ENCODE data around the gene PTPRG. TPM values are rescaled to one million over a fixed set of nuclear protein-coding genes. Genes with fewer than 3 reads are reported as not detected.
A peak's percentile ranks its signal among the peaks of the same experiment; 100 is the strongest.

The PTPRG gene
- total and polyA plus RNA-seq, 2 experiments from 2014 or later = 24.4 to 131 TPM

DNA sequence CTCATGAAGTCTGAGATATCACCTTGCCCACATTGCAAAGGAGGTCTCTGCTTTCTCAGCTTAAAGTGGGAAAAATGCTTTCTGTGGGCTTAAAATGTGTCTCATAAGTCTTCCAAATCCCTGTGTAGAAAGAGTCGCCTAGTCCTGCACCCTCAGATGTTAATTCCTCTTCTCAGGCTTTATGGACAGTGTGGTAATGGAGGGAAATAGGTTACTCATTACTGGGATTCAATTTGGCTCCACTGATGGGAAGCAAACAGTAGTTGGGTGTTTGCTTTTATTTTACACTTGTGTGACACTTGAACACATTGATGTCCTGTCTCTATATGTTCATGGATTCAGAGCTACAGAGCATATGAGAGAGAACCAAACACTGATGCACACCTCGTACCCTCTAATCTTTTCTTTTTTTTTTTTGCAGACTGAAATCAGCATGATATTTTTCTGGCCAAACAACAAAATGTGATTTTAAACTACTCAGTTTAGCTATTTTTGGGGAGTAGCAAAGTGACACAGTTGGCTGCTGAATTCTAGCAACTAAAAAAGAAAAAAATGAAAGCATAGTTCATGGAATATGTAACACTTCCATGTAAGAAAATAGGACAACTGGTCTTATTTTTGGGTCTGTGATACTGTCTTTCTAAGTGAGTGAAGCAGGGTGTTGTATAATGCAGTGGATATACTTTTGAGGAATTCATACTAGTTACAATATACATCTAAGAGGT, 8.6 kb downstream of the PTPRG start:
- no peak overlapping the region for H3K4me3 ChIP-seq
- H3K4me3 Mint-ChIP-seq = no peak overlapping the region
- peaks cover 100% of the 10 kb centered on the region for H3K79me2 ChIP-seq (replicated peaks; ENCODE audit: insufficient read depth)
- H3K4me1 ChIP-seq (ENCODE audit: insufficient read depth) = peaks cover 81% of the 10 kb centered on the region
- H3K4me2 ChIP-seq = no peak overlapping the region
- H3K27me3 ChIP-seq (ENCODE audit: insufficient read depth) = no peaks in the 10 kb centered on the region
- ATAC-seq = no peak
- H3K27me3 Mint-ChIP-seq (ENCODE audit: insufficient read depth, low read depth, poor library complexity) = peaks cover 20% of the 10 kb centered on the region
- TF ChIP-seq, protein P1, sequence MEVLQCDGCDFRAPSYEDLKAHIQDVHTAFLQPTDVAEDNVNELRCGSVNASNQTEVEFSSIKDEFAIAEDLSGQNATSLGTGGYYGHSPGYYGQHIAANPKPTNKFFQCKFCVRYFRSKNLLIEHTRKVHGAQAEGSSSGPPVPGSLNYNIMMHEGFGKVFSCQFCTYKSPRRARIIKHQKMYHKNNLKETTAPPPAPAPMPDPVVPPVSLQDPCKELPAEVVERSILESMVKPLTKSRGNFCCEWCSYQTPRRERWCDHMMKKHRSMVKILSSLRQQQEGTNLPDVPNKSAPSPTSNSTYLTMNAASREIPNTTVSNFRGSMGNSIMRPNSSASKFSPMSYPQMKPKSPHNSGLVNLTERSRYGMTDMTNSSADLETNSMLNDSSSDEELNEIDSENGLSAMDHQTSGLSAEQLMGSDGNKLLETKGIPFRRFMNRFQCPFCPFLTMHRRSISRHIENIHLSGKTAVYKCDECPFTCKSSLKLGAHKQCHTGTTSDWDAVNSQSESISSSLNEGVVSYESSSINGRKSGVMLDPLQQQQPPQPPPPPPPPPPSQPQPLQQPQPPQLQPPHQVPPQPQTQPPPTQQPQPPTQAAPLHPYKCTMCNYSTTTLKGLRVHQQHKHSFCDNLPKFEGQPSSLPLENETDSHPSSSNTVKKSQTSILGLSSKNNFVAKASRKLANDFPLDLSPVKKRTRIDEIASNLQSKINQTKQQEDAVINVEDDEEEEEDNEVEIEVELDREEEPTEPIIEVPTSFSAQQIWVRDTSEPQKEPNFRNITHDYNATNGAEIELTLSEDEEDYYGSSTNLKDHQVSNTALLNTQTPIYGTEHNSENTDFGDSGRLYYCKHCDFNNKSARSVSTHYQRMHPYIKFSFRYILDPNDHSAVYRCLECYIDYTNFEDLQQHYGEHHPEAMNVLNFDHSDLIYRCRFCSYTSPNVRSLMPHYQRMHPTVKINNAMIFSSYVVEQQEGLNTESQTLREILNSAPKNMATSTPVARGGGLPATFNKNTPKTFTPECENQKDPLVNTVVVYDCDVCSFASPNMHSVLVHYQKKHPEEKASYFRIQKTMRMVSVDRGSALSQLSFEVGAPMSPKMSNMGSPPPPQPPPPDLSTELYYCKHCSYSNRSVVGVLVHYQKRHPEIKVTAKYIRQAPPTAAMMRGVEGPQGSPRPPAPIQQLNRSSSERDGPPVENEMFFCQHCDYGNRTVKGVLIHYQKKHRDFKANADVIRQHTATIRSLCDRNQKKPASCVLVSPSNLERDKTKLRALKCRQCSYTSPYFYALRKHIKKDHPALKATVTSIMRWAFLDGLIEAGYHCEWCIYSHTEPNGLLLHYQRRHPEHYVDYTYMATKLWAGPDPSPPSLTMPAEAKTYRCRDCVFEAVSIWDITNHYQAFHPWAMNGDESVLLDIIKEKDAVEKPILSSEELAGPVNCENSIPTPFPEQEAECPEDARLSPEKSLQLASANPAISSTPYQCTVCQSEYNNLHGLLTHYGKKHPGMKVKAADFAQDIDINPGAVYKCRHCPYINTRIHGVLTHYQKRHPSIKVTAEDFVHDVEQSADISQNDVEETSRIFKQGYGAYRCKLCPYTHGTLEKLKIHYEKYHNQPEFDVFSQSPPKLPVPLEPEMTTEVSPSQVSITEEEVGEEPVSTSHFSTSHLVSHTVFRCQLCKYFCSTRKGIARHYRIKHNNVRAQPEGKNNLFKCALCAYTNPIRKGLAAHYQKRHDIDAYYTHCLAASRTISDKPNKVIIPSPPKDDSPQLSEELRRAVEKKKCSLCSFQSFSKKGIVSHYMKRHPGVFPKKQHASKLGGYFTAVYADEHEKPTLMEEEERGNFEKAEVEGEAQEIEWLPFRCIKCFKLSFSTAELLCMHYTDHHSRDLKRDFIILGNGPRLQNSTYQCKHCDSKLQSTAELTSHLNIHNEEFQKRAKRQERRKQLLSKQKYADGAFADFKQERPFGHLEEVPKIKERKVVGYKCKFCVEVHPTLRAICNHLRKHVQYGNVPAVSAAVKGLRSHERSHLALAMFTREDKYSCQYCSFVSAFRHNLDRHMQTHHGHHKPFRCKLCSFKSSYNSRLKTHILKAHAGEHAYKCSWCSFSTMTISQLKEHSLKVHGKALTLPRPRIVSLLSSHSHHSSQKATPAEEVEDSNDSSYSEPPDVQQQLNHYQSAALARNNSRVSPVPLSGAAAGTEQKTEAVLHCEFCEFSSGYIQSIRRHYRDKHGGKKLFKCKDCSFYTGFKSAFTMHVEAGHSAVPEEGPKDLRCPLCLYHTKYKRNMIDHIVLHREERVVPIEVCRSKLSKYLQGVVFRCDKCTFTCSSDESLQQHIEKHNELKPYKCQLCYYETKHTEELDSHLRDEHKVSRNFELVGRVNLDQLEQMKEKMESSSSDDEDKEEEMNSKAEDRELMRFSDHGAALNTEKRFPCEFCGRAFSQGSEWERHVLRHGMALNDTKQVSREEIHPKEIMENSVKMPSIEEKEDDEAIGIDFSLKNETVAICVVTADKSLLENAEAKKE (CRISPR knock-in tag; IDR thresholded peaks at IDR 0.05) = no peak
- no peaks in the 10 kb centered on the region for H3F3A ChIP-seq (replicated peaks; ENCODE audit: low read depth)
- peaks cover 85% of the 10 kb centered on the region for H3K4me1 Mint-ChIP-seq
- peaks cover 49% of the 10 kb centered on the region for H3K36me3 Mint-ChIP-seq (ENCODE audit: low read depth)
- H3K9me2 ChIP-seq (ENCODE audit: insufficient read depth) = no peaks in the 10 kb centered on the region
- H4K20me1 ChIP-seq (replicated peaks; ENCODE audit: insufficient read depth) = peaks cover 85% of the 10 kb centered on the region
- no peak for DNase-seq (ENCODE audit: low spot score)
- peak overlapping the region; percentile 48; the same call in 1 of the 2 replicates for H3K27ac Mint-ChIP-seq
- H2AFZ ChIP-seq = no peak overlapping the region
- H3K27ac ChIP-seq (ENCODE audit: low read depth) = no peak overlapping the region
- no peaks in the 10 kb centered on the region; the same call in 1 of the 2 replicates for H3K36me3 ChIP-seq (ENCODE audit: insufficient read depth)
- H3K9me3 Mint-ChIP-seq = no peaks in the 10 kb centered on the region

DNA sequence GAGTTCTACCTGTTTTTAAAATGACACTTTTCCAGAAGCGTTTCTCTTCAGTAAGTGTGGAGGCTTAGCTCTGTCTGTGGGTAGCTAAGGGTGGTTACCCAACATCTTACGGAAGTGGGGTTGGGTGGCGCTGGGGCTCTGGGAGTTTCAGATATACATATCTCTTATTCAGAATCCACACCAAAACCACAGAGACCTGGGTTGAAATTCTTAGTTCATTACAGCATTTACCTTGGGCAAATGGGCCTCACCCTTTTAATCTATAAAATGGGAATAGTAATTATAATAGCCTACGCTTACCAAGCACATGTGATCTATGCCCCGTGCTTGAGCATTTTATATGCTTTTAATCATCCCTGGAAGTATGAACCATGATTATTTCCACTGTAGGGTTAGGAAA, 9.4 kb downstream of the PTPRG start:
- Mint-ChIP-seq H3K27ac (peak overlapping the region; percentile 24), H3K4me3 (no peak overlapping the region), H3K36me3 (ENCODE audit: low read depth) (peaks cover 43% of the 10 kb centered on the region), H3K27me3 (ENCODE audit: insufficient read depth, low read depth, poor library complexity) (peaks cover 16% of the 10 kb centered on the region), H3K9me3 (no peaks in the 10 kb centered on the region), H3K4me1 (peaks cover 82% of the 10 kb centered on the region)
- H3K4me1 ChIP-seq (ENCODE audit: insufficient read depth) = peaks cover 79% of the 10 kb centered on the region
- peak overlapping the region; percentile 70 for H3K4me2 ChIP-seq
- no peaks in the 10 kb centered on the region for H3F3A ChIP-seq (replicated peaks; ENCODE audit: low read depth)
- 0 out of 2 replicates have a peak overlapping the region, but pooled peaks have one; percentile 47 for H3K27ac ChIP-seq (ENCODE audit: low read depth)
- no peak for DNase-seq (ENCODE audit: low spot score)
- no peak overlapping the region for H2AFZ ChIP-seq
- no peaks in the 10 kb centered on the region for H3K9me2 ChIP-seq (ENCODE audit: insufficient read depth)
- H3K27me3 ChIP-seq (ENCODE audit: insufficient read depth) = no peaks in the 10 kb centered on the region
- peaks cover 79% of the 10 kb centered on the region for H4K20me1 ChIP-seq (replicated peaks; ENCODE audit: insufficient read depth)
- ATAC-seq = no peak
- no peaks in the 10 kb centered on the region; the same call in 1 of the 2 replicates for H3K36me3 ChIP-seq (ENCODE audit: insufficient read depth)
- H3K79me2 ChIP-seq (replicated peaks; ENCODE audit: insufficient read depth) = peaks cover 100% of the 10 kb centered on the region
- no peak overlapping the region for H3K4me3 ChIP-seq
- no peak for TF ChIP-seq JUNB (IDR thresholded peaks at IDR 0.05; ENCODE audit: unreplicated experiment)
- no peak for TF ChIP-seq STAT1 (IDR thresholded peaks at IDR 0.05; ENCODE audit: unreplicated experiment)
- TF ChIP-seq NANOG (IDR thresholded peaks at IDR 0.05; ENCODE audit: borderline replicate concordance) = no peak
- TF ChIP-seq, protein P2, sequence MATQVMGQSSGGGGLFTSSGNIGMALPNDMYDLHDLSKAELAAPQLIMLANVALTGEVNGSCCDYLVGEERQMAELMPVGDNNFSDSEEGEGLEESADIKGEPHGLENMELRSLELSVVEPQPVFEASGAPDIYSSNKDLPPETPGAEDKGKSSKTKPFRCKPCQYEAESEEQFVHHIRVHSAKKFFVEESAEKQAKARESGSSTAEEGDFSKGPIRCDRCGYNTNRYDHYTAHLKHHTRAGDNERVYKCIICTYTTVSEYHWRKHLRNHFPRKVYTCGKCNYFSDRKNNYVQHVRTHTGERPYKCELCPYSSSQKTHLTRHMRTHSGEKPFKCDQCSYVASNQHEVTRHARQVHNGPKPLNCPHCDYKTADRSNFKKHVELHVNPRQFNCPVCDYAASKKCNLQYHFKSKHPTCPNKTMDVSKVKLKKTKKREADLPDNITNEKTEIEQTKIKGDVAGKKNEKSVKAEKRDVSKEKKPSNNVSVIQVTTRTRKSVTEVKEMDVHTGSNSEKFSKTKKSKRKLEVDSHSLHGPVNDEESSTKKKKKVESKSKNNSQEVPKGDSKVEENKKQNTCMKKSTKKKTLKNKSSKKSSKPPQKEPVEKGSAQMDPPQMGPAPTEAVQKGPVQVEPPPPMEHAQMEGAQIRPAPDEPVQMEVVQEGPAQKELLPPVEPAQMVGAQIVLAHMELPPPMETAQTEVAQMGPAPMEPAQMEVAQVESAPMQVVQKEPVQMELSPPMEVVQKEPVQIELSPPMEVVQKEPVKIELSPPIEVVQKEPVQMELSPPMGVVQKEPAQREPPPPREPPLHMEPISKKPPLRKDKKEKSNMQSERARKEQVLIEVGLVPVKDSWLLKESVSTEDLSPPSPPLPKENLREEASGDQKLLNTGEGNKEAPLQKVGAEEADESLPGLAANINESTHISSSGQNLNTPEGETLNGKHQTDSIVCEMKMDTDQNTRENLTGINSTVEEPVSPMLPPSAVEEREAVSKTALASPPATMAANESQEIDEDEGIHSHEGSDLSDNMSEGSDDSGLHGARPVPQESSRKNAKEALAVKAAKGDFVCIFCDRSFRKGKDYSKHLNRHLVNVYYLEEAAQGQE (IDR thresholded peaks at IDR 0.05; ENCODE audit: unreplicated experiment) = no peak
- TF ChIP-seq CREB1 (CRISPR knock-in tag; IDR thresholded peaks at IDR 0.05; ENCODE audit: low read depth) = no peak
- TF ChIP-seq EZH2 (IDR thresholded peaks at IDR 0.05; ENCODE audit: low read depth, unreplicated experiment) = no peak
- TF ChIP-seq, protein P3, sequence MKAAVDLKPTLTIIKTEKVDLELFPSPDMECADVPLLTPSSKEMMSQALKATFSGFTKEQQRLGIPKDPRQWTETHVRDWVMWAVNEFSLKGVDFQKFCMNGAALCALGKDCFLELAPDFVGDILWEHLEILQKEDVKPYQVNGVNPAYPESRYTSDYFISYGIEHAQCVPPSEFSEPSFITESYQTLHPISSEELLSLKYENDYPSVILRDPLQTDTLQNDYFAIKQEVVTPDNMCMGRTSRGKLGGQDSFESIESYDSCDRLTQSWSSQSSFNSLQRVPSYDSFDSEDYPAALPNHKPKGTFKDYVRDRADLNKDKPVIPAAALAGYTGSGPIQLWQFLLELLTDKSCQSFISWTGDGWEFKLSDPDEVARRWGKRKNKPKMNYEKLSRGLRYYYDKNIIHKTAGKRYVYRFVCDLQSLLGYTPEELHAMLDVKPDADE (IDR thresholded peaks at IDR 0.05) = no peak

Measured in GM23338 (cell line).